Caco-2 (cell line): ENCODE data around the gene ARHGDIA. TPM values are rescaled to one million over a fixed set of nuclear protein-coding genes. Genes with fewer than 3 reads are reported as not detected.

ENCODE experiments used
- BruUV-seq: library from RNA; stranded (reverse); fragments of 400-500 nt; replicated peaks from 2 replicates; lab custom pipeline; 2021; lab: Mats Ljungman, UMichigan
- CTCF ChIA-PET: fragments of 300-600 bp; sonication (Branson Sonifier 250); formaldehyde crosslinking; loops from one replicate; lab custom pipeline; 2022; ENCODE audit warnings: antibody characterized with exemption; lab: Charles Lee
- POLR2A ChIA-PET: fragments of 300-600 bp; sonication (Branson Sonifier 250); formaldehyde crosslinking; loops from one replicate; lab custom pipeline; 2022; ENCODE audit warnings: antibody characterized with exemption; lab: Charles Lee
- DNase-seq, 2 experiments: peaks; one replicate each; pipeline versions ENCODE4 v3.0.0 to v3.0.0-alpha.2; 2020 to 2022
- H3K27me3 ChIP-seq: replicated peaks from 2 replicates; pipeline ENCODE4 v1.6.0; 2011; ENCODE audit warnings: low read length; ENCODE audit not compliant: control insufficient read depth, insufficient read depth
- H3K36me3 ChIP-seq: 2 replicates; pipeline ENCODE4 v1.5.1; 2011; ENCODE audit warnings: low read length; ENCODE audit not compliant: control insufficient read depth, insufficient read depth
- H3K4me1 ChIP-seq: fragments of 250-450 bp; sonication (Bioruptor Pico); 2 replicates; pipeline ENCODE4 v1.5.1; 2020; ENCODE audit warnings: mild to moderate bottlenecking
- H3K4me3 ChIP-seq: 2 replicates; pipeline ENCODE4 v1.5.1; 2011; ENCODE audit warnings: low read depth, mild to moderate bottlenecking, control low read depth, low read length
- H3K9me3 ChIP-seq: fragments of 250-450 bp; sonication (Bioruptor Pico); 2 replicates; pipeline ENCODE4 v1.5.1; 2020; ENCODE audit warnings: mild to moderate bottlenecking, moderate library complexity
- H3K27ac Mint-ChIP-seq: one replicate; pipeline ENCODE4 v1.8.0; 2022; ENCODE audit warnings: mixed read lengths; ENCODE audit not compliant: unreplicated experiment
- H3K27me3 Mint-ChIP-seq: one replicate; pipeline ENCODE4 v1.8.0; 2022; ENCODE audit warnings: mixed read lengths; ENCODE audit not compliant: insufficient read depth, unreplicated experiment
- H3K36me3 Mint-ChIP-seq: one replicate; pipeline ENCODE4 v1.8.0; 2022; ENCODE audit warnings: mild to moderate bottlenecking, mixed read lengths; ENCODE audit not compliant: insufficient read depth, unreplicated experiment
- H3K4me1 Mint-ChIP-seq: one replicate; pipeline ENCODE4 v1.8.0; 2022; ENCODE audit warnings: low read depth, mixed read lengths; ENCODE audit not compliant: unreplicated experiment
- H3K4me3 Mint-ChIP-seq: one replicate; pipeline ENCODE4 v1.8.0; 2022; ENCODE audit warnings: mild to moderate bottlenecking, moderate library complexity, mixed read lengths; ENCODE audit not compliant: unreplicated experiment
- H3K9me3 Mint-ChIP-seq: one replicate; pipeline ENCODE4 v1.8.0; 2022; ENCODE audit warnings: mixed read lengths; ENCODE audit not compliant: unreplicated experiment
- intact Hi-C: fragments of 100-400 bp; cut with micrococcal nuclease; formaldehyde crosslinking; loops from one replicate; pipeline ENCODE4 v1.10.0; 2022; ENCODE audit not compliant: unreplicated experiment
- total RNA-seq: library from RNA; stranded (reverse); gene quantifications from 2 replicates; pipeline ENCODE4 v1.2.3, GENCODE V29; 2022
- TF ChIP-seq, protein P1 (sequence below), 2 experiments: fragments of 200-600 bp in 1 of 2; IDR thresholded peaks; 1 replicate in 1 of 2; 2 replicates in 1 of 2; pipeline versions ENCODE4 v1.5.1 to v1.8.0; 2011 to 2022; ENCODE audit warnings: antibody characterized with exemption in 1 of 2, control low read depth in 1 of 2, inconsistent platforms in 1 of 2, low read depth in 1 of 2, low read length in 1 of 2, mild to moderate bottlenecking in 1 of 2, moderate library complexity in 1 of 2; ENCODE audit not compliant: insufficient read depth in 1 of 2, severe bottlenecking in 1 of 2, unreplicated experiment in 1 of 2

Gene ARHGDIA
- total RNA-seq, 1 experiment from 2014 or later, result 253 TPM

DNA sequence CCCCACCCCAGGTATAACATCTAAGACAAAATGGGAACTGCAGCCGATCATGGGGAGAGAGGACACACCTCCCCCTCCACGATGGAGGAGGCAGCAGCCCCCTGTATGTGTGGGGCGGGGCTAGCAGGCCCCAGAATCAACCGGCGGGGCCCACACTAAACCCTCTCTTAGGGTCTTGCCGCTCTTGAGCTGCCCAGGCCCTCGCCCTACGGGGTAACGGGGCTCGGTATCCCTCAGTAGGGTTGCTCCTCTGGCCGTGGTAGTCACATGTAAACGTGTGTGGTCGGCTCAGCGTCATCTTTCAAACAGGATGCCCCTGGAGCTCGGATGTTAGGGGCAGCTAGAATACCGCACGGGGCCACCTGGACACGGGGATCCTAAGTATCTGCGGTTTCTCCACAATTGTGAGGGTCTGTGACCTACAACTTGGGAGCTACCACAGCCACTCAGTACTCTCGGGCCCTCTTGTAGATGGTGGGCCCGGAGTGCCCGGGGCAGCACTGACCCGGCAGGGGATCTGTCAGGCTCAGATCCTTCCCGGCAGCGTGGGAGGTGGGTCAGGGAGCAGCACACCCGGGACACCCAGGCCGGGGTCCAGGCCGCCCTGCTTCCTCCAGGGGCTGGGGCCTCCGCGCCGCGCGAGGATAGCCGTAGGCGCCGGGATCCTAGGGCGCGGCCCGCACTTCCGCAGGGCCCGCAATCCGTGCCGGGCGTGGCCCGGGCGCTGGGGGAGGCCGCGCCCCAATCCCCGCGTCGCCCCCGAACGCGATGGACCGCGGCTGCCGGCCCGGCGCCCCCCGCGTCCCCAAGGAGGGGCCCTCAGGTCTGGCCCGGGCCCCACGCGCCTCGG, 781 bp downstream of the ARHGDIA start:
- H3K4me1 Mint-ChIP-seq, result peaks cover 16% of the 10 kb centered on the region

DNA sequence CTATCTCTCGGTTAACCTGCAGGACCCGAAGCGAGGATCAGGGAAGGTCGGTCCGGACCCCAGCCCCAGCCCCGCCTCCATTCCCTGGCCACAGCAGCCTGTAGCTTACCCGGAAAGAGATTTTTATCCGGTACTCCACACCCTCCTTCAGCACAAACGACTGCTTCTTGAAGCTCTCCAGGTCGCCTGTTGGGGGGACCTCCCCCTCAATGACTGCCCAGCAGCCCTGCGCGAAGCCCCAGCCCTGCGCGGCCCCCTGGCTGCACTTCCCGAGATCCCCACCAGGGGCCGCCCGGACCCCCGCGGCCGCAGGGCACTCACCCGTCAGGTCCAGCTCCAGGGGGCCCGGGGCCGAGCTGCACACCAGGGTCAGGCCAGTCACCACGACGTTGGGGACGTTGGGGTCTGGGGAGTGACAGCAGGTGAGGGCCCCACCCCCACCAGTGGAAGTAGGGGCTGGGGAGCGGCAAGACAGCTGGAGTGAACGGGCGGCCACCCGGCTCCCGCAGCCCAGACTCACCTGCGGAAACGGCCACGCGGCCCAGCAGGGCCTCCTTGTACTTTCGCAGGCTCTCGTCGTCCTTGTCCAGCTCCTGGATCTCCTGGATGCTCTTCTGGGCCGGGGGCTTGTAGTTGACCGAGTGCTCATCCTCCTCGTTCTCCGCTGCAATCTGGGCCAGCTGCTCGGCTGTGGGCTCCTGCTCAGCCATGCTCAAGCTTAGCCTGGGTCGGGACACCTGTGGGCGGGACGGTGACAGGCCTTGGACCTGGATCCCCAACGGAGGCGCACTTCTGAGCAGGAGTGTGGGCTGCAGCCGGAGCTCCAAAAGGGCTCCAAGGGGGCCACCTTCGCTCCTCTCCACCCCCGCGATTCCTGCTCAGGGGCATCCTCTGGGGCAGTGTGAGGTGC, 1.7 kb downstream of the ARHGDIA start:
- TF ChIP-seq, protein P1, sequence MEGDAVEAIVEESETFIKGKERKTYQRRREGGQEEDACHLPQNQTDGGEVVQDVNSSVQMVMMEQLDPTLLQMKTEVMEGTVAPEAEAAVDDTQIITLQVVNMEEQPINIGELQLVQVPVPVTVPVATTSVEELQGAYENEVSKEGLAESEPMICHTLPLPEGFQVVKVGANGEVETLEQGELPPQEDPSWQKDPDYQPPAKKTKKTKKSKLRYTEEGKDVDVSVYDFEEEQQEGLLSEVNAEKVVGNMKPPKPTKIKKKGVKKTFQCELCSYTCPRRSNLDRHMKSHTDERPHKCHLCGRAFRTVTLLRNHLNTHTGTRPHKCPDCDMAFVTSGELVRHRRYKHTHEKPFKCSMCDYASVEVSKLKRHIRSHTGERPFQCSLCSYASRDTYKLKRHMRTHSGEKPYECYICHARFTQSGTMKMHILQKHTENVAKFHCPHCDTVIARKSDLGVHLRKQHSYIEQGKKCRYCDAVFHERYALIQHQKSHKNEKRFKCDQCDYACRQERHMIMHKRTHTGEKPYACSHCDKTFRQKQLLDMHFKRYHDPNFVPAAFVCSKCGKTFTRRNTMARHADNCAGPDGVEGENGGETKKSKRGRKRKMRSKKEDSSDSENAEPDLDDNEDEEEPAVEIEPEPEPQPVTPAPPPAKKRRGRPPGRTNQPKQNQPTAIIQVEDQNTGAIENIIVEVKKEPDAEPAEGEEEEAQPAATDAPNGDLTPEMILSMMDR (IDR thresholded peaks at IDR 0.05; ENCODE audit: insufficient read depth in 1 of 2, low read depth in 1 of 2, low read length in 1 of 2, severe bottlenecking in 1 of 2, unreplicated experiment in 1 of 2), result peak; percentile 54 to 74
- Mint-ChIP-seq H3K36me3 (peaks cover 97% of the 10 kb centered on the region), H3K4me3 (peak overlapping the region; percentile 77), H3K4me1 (peaks cover 16% of the 10 kb centered on the region), H3K9me3 (no peaks in the 10 kb centered on the region), H3K27ac (peak overlapping the region; percentile 90), H3K27me3 (no peaks in the 10 kb centered on the region)
- Histone ChIP-seq H3K4me3 (peak overlapping the region; percentile 81), H3K4me1 (peaks cover 50% of the 10 kb centered on the region), H3K36me3 (peaks cover 4% of the 10 kb centered on the region; the same call in 1 of the 2 replicates), H3K9me3 (no peaks in the 10 kb centered on the region), H3K27me3 (no peaks in the 10 kb centered on the region)
- POLR2A ChIA-PET, result interaction anchor here (0.6 to 1.1 kb wide), 4 partner anchors 9 to 587 kb away, joined by 3 to 4 read pairs (median 4); partner anchors contain the start of gene P4HB
- no TSS peak for BruUV-seq
- CTCF ChIA-PET, result interaction anchor here (0.8 to 1.0 kb wide), 2 partner anchors 158 to 168 kb away, joined by 3 to 4 read pairs; partner anchors contain the start of gene DCXR
- intact Hi-C loops, result loop anchor here (5.0 kb wide), 1 partner anchor 153 kb away; the partner anchor contains the start of genes CENPX and LRRC45
- peak; percentile 54 to 62 for DNase-seq

More for the DNA sequence above, 781 bp downstream of the ARHGDIA start:
- Mint-ChIP-seq H3K9me3 (no peaks in the 10 kb centered on the region), H3K4me3 (peak overlapping the region; percentile 77), H3K27ac (peak overlapping the region; percentile 90), H3K36me3 (peaks cover 96% of the 10 kb centered on the region), H3K27me3 (no peaks in the 10 kb centered on the region)
- peak in 1 of 2 experiments; percentile 54 for DNase-seq
- TF ChIP-seq, protein P1 (IDR thresholded peaks at IDR 0.05; ENCODE audit: insufficient read depth in 1 of 2, low read depth in 1 of 2, low read length in 1 of 2, severe bottlenecking in 1 of 2, unreplicated experiment in 1 of 2), result no peak
- BruUV-seq, result no TSS peak
- intact Hi-C loops, result loop anchor here (5.0 kb wide), 1 partner anchor 152 kb away; the partner anchor contains the start of genes CENPX and LRRC45
- Histone ChIP-seq H3K4me3 (peak overlapping the region; percentile 81), H3K27me3 (no peaks in the 10 kb centered on the region), H3K9me3 (no peaks in the 10 kb centered on the region), H3K36me3 (peaks cover 4% of the 10 kb centered on the region; the same call in 1 of the 2 replicates), H3K4me1 (peaks cover 50% of the 10 kb centered on the region)
- POLR2A ChIA-PET, result interaction anchor here (0.6 to 1.1 kb wide), 2 partner anchors 9 to 21 kb away, joined by 4 read pairs; partner anchors contain the start of gene P4HB
- CTCF ChIA-PET, result interaction anchor here (0.6 kb wide), 1 partner anchor 355 kb away, joined by 3 read pairs; no protein-coding TSS in a partner anchor
